Esophagus squamous epithelium (tissue), 4 donors: Measurements from ENCODE around the gene SERGEF.

ENCODE experiments used
- CTCF ChIP-seq, 6 experiments: fragments of 450-650 bp in 4 of 6; fragments of 200-600 bp in 2 of 6; sonication (generic) in 2 of 6; IDR thresholded peaks; one replicate each; pipeline ENCODE4 v1.5.1; 2016 to 2019; ENCODE audit warnings: antibody characterized with exemption in 6 of 6, mild to moderate bottlenecking in 4 of 6, moderate library complexity in 4 of 6
- POLR2A ChIP-seq, 4 donors: fragments of 450-650 bp; IDR thresholded peaks; one replicate each; pipeline ENCODE4 v1.6.1; 2017; ENCODE audit warnings: antibody characterized with exemption in 4 of 4, mild to moderate bottlenecking in 4 of 4, moderate library complexity in 3 of 4

GRCh38 chr11:18010977-18011586 lies 1.8 kb downstream of the SERGEF start:
- TF ChIP-seq CTCF (IDR thresholded peaks at IDR 0.05): no peak
- no peak for TF ChIP-seq POLR2A (IDR thresholded peaks at IDR 0.05)
